Neural cell (in vitro differentiated cells): ENCODE data around the gene SFXN3.

Source experiments
- EP300 ChIP-seq: fragments of 450-650 bp; conservative IDR thresholded peaks from 2 replicates; pipeline ENCODE4 v1.6.1; 2014; ENCODE audit warnings: antibody characterized with exemption, mild to moderate bottlenecking, moderate library complexity; ENCODE audit not compliant: poor library complexity, severe bottlenecking
- EZH2 ChIP-seq: fragments of 200-600, 300-800 bp; shearing (Covaris generic), sonication (generic); IDR thresholded peaks from 2 replicates; pipeline ENCODE4 v1.6.1; 2014; ENCODE audit warnings: antibody characterized with exemption, low read length, borderline replicate concordance, mild to moderate bottlenecking; ENCODE audit not compliant: insufficient read depth, poor library complexity, severe bottlenecking
- MXI1 ChIP-seq: fragments of 450-650 bp; conservative IDR thresholded peaks from 2 replicates; pipeline ENCODE4 v1.6.1; 2014; ENCODE audit warnings: antibody characterized with exemption, mild to moderate bottlenecking; ENCODE audit not compliant: poor library complexity, severe bottlenecking
- POLR2AphosphoS5 ChIP-seq: IDR thresholded peaks from 2 replicates; pipeline ENCODE4 v1.6.1; 2012
- TF ChIP-seq, protein P1 (sequence below): fragments of 450-650 bp; IDR thresholded peaks from 2 replicates; pipeline ENCODE4 v1.5.1; 2014; ENCODE audit warnings: antibody characterized with exemption, mild to moderate bottlenecking, moderate library complexity; ENCODE audit not compliant: poor library complexity, severe bottlenecking
- TF ChIP-seq, protein P2 (sequence below): IDR thresholded peaks from 2 replicates; pipeline ENCODE4 v1.6.1; 2012; ENCODE audit warnings: borderline replicate concordance

DNA sequence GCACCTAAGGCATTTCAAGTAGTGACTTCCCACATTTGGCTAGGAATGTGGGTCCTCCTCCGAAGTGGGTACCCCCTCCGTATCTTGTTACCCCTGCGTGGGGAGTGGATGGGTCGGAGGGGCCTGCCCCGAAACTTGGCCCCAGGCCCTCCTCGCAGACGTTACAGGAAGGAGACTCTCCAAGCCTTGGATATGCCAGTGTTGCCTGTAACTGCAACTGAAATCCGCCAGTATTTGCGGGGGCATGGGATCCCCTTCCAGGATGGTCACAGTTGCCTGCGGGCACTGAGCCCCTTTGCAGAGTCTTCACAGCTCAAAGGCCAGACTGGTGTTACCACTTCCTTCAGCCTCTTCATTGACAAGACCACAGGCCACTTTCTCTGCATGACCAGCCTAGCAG, 42.9 kb upstream of the SFXN3 start:
- TF ChIP-seq EP300 (no peak), POLR2AphosphoS5 (no peak), EZH2 (no peak), MXI1 (no peak)
- TF ChIP-seq, protein P1, sequence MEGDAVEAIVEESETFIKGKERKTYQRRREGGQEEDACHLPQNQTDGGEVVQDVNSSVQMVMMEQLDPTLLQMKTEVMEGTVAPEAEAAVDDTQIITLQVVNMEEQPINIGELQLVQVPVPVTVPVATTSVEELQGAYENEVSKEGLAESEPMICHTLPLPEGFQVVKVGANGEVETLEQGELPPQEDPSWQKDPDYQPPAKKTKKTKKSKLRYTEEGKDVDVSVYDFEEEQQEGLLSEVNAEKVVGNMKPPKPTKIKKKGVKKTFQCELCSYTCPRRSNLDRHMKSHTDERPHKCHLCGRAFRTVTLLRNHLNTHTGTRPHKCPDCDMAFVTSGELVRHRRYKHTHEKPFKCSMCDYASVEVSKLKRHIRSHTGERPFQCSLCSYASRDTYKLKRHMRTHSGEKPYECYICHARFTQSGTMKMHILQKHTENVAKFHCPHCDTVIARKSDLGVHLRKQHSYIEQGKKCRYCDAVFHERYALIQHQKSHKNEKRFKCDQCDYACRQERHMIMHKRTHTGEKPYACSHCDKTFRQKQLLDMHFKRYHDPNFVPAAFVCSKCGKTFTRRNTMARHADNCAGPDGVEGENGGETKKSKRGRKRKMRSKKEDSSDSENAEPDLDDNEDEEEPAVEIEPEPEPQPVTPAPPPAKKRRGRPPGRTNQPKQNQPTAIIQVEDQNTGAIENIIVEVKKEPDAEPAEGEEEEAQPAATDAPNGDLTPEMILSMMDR: no peak
- TF ChIP-seq, protein P2, sequence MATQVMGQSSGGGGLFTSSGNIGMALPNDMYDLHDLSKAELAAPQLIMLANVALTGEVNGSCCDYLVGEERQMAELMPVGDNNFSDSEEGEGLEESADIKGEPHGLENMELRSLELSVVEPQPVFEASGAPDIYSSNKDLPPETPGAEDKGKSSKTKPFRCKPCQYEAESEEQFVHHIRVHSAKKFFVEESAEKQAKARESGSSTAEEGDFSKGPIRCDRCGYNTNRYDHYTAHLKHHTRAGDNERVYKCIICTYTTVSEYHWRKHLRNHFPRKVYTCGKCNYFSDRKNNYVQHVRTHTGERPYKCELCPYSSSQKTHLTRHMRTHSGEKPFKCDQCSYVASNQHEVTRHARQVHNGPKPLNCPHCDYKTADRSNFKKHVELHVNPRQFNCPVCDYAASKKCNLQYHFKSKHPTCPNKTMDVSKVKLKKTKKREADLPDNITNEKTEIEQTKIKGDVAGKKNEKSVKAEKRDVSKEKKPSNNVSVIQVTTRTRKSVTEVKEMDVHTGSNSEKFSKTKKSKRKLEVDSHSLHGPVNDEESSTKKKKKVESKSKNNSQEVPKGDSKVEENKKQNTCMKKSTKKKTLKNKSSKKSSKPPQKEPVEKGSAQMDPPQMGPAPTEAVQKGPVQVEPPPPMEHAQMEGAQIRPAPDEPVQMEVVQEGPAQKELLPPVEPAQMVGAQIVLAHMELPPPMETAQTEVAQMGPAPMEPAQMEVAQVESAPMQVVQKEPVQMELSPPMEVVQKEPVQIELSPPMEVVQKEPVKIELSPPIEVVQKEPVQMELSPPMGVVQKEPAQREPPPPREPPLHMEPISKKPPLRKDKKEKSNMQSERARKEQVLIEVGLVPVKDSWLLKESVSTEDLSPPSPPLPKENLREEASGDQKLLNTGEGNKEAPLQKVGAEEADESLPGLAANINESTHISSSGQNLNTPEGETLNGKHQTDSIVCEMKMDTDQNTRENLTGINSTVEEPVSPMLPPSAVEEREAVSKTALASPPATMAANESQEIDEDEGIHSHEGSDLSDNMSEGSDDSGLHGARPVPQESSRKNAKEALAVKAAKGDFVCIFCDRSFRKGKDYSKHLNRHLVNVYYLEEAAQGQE: no peak
